ENCODE data around the gene SIGMAR1.

SIGMAR1 gene

GRCh38 chr9:34664281-34665066, 26.9 kb upstream of the SIGMAR1 start:
- peak; percentile 80 for ATAC-seq
- TF ChIP-seq CREB5 (CRISPR knock-in tag; IDR thresholded peaks at IDR 0.05; ENCODE audit: low read depth) (no peak), POU6F1 (CRISPR knock-in tag; IDR thresholded peaks at IDR 0.05; ENCODE audit: borderline replicate concordance, low read depth) (no peak), GLIS3 (CRISPR knock-in tag; IDR thresholded peaks at IDR 0.05) (no peak), TOX (CRISPR knock-in tag; IDR thresholded peaks at IDR 0.05; ENCODE audit: borderline replicate concordance) (no peak), PATZ1 (CRISPR knock-in tag; IDR thresholded peaks at IDR 0.05; ENCODE audit: borderline replicate concordance) (no peak), ARNTL (CRISPR knock-in tag; IDR thresholded peaks at IDR 0.05; ENCODE audit: borderline replicate concordance, low read depth) (no peak)

GRCh38 chr9:34663303-34663605, 25.7 kb upstream of the SIGMAR1 start:
- ATAC-seq: no peak
- TF ChIP-seq ZFP3 (CRISPR knock-in tag; IDR thresholded peaks at IDR 0.05) (no peak), TCF4 (CRISPR knock-in tag; IDR thresholded peaks at IDR 0.05; ENCODE audit: borderline replicate concordance) (no peak), SNAI2 (CRISPR knock-in tag; IDR thresholded peaks at IDR 0.05) (no peak), ISL1 (CRISPR knock-in tag; IDR thresholded peaks at IDR 0.05) (no peak), TSHZ2 (CRISPR knock-in tag; IDR thresholded peaks at IDR 0.05) (no peak), ZNF565 (CRISPR knock-in tag; conservative IDR thresholded peaks at IDR 0.05; ENCODE audit: low read depth) (no peak), ARNTL (CRISPR knock-in tag; IDR thresholded peaks at IDR 0.05; ENCODE audit: borderline replicate concordance, low read depth) (no peak), PPARA (CRISPR knock-in tag; IDR thresholded peaks at IDR 0.05; ENCODE audit: borderline replicate concordance) (no peak), RARB (CRISPR knock-in tag; IDR thresholded peaks at IDR 0.05) (no peak), CSDC2 (CRISPR knock-in tag; IDR thresholded peaks at IDR 0.05) (no peak), BACH2 (CRISPR knock-in tag; IDR thresholded peaks at IDR 0.05; ENCODE audit: borderline replicate concordance) (no peak), OSR1 (CRISPR knock-in tag; IDR thresholded peaks at IDR 0.05) (no peak)

GRCh38 chr9:34662526-34663302, 25.1 kb upstream of the SIGMAR1 start, which contains the start of gene CCL27:
TSS of gene CCL27 (minus strand) at chr9:34662657. CDS start at chr9:34662633, 24 bp downstream.
- ATAC-seq: no peak
- TF ChIP-seq TSHZ2 (CRISPR knock-in tag; IDR thresholded peaks at IDR 0.05): no peak
- TF ChIP-seq ZFP3 (CRISPR knock-in tag; IDR thresholded peaks at IDR 0.05): no peak
- TF ChIP-seq ZNF565 (CRISPR knock-in tag; conservative IDR thresholded peaks at IDR 0.05; ENCODE audit: low read depth): no peak
- no peak for TF ChIP-seq RARB (CRISPR knock-in tag; IDR thresholded peaks at IDR 0.05)
- TF ChIP-seq CSDC2 (CRISPR knock-in tag; IDR thresholded peaks at IDR 0.05): no peak
- TF ChIP-seq ZC3H10 (CRISPR knock-in tag; IDR thresholded peaks at IDR 0.05): no peak
- TF ChIP-seq PATZ1 (CRISPR knock-in tag; IDR thresholded peaks at IDR 0.05; ENCODE audit: borderline replicate concordance): no peak
- TF ChIP-seq BACH2 (CRISPR knock-in tag; IDR thresholded peaks at IDR 0.05; ENCODE audit: borderline replicate concordance): no peak
- TF ChIP-seq OSR1 (CRISPR knock-in tag; IDR thresholded peaks at IDR 0.05): no peak
- TF ChIP-seq GLIS3 (CRISPR knock-in tag; IDR thresholded peaks at IDR 0.05): no peak
- no peak for TF ChIP-seq POU6F1 (CRISPR knock-in tag; IDR thresholded peaks at IDR 0.05; ENCODE audit: borderline replicate concordance, low read depth)
- TF ChIP-seq ISL1 (CRISPR knock-in tag; IDR thresholded peaks at IDR 0.05): no peak
- no peak for TF ChIP-seq ZFP30 (CRISPR knock-in tag; IDR thresholded peaks at IDR 0.05)
